GM15510 (cell line): Measurements from ENCODE around the gene LOXL4.

Experiments
- POLR2A ChIP-seq: IDR thresholded peaks from 3 replicates; pipeline ENCODE4 v1.6.1; 2011; ENCODE audit warnings: borderline replicate concordance; ENCODE audit not compliant: insufficient read length; ENCODE audit errors: extremely low read depth

LOXL4 gene

DNA sequence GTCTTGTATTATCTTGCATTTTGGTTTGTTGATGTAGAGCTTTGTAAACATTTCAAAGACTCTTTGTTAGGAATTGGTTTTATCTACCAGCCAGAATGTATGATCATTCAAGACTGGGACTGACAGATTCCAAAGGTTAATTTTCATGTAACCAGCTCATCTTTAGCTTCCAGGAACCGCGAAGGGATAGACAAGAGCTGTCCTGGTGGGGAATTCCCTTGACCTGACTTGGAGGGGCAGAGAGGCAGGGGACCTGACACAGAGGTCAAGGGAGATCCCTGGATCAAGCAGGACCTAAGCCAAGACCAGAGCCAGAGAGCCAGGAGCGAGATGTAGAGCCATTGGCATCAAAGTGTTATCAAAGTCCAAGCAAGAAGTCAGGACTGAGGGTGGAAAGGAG is 6.6 kb upstream of the LOXL4 start:
- TF ChIP-seq POLR2A: no peak

DNA sequence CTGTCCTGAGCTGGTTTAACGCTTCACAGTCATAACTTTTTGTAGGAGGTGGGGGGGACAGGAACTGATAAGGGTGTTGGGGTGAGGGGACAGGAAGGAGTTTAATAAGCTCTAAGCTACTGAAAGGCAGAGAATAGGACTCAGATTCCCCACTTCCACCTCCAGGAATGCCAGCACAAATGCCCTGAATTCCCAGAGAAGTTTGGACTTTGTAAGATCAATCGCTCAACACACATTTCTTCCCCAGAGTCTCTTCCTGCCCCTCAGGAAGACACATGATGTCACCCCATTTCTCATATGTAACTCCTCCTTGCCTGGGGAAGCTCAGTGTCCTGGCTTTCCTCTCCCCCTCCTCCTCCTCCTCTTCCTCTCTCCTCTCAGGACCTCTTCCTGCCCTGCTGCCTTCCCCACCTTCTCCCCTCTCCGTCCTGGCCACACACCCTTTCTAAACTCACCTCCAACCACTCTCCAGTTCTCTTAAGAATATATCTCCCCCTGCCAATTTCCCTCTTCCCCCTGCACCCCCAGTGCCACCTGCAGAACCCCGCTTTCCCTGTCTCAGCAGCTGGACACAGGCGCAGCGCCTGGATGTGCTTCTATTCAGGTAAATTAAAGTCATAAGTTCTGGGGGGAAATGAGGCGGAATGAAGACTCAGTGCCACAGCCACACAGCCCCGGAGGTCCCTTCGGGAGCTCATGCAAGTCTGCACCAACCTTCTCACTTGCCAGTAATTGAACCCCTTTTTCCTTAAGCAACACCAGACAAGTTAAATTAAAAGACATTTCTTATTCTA is 5.3 kb upstream of the LOXL4 start:
- no peak for TF ChIP-seq POLR2A

DNA sequence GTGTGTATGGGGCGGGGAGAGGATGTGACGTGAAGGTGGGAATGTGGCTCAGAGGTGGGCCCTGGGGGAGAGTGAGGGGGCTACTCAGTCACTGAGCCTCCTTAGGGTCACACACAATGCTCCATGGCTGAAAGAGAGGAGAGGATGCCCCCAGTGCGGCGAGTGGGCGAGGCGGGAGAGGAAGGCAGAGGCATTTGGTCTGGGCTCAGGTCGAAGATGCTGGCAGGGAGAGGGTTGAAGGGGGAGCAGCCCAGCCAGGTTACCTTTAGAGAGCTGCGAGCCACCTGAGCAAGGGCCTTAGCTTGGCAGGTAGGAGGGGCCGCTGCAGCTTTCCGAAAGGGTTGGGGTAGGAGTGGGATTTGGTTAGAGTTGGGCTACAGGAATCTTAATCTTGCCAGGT is 4.7 kb upstream of the LOXL4 start:
- no peak for TF ChIP-seq POLR2A

DNA sequence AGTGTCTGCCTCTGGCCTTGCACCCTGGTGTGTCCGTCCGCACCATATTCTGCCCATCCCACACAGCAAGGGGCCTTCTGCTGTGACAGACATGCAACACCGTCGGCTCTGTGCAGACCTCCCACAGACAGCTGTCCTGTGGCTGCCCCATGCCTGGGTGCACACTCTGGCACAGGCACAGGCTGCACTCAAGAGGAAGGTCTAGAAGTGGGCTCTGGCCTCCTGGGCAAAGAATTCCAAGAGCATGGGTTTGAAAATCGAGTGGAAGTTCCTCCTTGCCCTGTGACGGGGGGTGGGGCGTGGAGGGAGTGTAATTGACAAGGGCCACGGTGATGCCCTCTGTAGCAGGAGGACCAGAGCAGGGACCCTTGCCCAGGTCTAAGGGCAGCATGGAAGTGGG is 4.3 kb upstream of the LOXL4 start:
- no peak for TF ChIP-seq POLR2A

DNA sequence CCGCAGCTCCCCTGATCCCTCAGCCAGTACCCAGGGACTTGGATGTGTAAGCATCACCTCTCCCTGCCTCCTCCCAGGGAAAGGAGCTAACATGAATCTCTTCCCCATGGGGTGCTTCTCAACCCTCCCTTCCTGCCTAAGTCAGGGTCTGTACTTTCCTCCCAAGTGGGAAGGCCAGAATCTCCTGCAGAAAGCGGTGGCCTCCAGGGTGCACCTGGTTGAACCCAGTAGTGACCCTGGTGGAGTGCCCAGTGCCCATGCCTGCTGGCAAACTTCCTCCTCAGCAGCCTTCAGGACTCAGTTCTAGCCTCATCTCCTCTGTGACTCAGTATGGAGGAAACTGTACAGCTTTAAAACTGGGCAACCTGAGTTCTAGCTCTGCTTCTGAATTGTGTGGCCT is 2.8 kb upstream of the LOXL4 start:
- TF ChIP-seq POLR2A: no peak

DNA sequence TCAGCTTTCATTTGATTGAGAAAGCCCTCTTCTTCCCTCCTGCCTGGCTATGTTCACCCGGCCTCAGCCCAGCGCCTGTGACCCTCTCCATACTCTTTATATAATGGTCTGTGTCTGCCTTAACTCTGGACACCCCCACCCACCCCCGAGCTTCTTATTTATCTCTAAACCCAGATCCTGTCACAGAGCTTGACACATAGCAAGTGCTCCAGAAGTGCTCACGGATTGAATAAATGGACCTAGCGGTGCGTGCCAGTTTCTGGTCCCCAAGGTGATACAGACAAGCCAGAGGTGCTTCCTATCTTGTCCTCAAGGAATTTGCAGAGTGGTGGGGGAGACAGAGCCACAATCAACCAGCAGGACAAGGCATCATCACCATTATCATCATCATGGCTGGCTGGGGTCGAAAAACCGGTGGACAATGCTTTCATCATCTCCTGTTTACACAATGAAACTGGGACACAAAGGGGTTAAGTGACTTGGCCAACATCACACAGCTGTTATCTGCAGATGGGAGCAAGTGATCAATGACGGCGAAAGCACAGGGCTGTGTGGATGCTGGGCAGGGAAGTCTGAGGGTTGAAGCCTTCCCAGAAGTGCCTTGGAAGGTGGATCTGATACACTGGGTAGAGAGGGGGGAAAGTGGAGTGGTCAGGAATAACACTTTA is 2.2 kb upstream of the LOXL4 start:
- TF ChIP-seq POLR2A: no peak

DNA sequence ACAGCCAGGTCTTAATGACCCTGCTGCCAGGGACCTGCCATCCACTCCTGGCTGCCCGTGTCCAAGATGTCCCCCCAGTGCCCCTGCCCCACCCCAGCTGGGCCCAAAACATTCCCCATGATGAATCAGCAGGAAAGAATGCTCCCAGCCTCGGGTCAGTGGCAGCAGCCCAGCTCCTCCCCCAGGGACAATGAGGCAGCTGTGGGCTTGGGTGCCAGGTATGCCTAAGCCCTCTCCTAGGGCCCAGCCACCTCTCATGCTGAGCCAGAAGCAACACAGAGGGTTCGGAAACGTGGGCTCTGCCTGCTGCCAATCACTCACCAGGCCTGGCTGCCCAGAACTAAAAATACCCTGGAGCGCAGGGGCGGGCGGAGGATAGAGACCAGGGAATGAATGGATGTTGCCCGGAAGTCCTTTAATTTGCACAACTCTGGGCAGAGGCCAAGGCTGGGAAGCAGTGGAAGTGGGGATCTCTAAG is 1.5 kb upstream of the LOXL4 start:
- no peak for TF ChIP-seq POLR2A

DNA sequence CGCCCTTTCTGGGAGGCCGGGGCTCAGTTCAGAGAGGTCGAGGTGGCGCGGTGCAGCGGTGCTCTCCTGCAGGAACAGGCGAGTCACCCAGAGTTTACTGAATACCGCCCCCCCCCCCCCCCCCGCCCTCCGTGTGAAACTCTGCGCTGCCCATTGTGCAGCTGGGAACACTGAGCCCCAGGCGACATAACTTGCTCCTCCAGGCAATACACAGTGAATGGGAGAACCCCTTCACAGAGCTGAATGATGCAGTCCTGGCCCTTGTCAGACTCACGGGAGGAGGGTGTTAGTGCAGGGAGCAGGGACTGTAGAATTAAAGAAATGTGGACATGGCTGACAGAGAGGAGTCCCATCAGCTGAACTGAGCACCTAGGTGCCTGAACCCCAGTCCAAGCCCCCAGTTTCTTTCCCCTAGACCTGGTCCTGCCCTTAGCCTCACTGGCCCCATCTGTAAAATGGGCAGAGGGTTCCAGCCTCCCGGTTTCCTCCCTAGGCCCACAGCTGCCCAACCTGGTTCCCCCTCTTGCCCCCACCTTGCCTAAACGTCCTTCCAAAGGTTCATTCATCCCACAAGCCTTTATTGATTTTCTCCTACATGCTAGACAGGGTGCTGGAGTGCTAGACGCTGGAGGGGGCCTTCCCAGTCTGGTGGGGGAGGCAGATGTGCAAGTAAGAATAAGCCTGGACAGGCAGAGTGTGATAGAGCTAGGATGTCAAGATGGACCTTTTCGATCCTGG is 869 bp upstream of the LOXL4 start:
- no peak for TF ChIP-seq POLR2A

DNA sequence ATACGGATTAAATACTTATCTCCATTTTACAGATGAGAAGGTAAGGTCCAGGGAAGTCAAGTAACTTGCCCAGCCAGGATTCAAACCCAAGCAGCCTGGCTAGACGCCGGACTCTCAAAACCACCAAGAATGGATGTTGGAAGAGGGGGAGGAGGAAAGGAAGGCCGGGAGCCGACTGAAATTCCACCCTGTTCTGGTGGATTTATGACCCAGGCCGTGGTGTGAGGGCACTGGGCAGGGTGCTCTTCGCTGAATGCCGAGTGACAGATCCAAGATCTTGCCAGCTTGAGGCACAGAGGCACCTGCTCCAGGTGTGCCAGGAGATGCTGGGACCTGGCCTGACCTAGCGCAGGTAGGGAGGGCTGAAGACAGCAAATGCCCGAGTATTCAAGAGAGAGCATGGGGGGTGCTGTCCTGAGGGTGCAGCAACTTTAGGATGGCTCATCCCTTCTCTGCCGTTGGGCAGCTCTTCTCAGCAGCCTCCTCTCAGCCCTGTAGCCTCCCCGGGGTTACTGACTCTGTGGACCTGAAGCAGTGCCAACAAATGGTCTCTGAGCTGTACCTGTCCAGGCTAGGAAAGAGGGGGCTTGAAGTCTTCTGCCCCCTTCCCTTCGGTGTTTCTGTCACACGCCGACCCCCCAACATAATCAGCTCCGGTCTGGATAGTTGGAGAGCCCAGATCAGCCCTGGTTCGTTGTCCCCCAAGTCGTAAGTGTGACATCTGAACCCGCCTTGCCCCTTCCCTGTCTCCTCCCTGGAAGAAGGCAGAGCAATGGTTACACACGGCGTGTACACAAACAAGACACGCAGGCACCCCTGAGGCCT is 713 bp downstream of the LOXL4 start:
- no peak for TF ChIP-seq POLR2A

DNA sequence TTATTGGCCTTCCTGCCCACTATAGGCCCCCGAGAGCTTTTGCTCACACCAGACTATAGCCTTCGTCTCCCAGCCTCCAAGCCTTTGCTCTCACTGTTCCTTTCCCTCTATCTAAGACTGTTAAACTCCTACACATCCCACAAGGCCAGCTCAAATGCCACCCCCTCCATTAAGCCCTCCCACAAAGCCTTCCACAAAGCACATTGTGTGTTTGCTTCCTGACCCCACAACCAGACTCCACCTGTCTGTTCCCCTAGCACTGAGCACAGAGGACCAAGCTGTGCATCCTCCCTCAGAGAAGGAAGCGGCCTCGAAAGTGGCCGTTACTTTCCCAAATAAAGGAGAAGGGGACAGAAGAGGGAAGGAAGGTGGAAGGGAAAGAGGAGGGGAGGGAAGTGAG is 1.3 kb downstream of the LOXL4 start:
- no peak for TF ChIP-seq POLR2A

DNA sequence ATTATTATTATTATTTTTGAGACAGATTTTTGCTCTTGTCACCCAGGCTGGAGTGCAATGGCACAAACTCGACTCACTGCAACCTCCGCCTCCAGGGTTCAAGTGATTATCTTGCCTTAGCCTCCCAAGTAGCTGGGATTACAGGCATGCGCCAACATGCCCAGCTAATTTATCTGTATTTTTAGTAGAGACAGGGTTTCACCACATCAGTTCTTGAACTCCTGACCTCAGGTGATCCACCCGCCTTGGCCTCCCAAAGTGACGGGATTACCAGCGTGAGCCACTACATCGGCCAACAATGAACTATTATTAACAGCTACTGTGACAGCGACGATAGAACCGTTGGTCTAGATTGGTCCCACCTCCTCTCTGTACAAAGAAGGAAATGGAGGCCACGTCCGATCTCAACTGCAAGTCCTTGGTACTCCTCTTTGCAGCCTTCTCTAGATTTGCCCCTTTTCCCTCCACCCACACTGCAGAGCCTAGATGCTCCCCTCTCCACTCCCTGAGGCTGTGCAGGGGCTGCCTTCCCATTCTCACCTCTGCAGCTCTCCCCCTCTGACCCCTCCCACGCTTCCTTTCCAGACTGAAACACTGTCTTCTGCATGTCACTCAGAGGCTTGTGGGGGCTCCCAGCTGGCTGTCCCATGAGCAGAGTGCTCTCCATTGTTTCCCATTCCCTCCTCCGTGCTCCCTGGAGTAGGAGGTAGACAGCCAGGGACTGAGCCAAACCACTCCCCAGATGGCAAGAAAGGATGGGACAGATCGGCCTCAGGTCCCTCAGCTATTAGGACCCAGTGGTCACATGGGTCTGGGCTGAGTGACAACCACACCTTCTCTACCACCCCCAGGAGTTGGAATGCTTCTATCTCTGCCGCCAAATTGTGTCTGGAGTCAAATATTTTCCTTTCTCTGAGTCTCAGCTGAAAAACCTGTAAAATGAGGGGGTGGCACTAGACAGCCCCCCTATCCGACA is 2.3 kb downstream of the LOXL4 start:
- TF ChIP-seq POLR2A: no peak

DNA sequence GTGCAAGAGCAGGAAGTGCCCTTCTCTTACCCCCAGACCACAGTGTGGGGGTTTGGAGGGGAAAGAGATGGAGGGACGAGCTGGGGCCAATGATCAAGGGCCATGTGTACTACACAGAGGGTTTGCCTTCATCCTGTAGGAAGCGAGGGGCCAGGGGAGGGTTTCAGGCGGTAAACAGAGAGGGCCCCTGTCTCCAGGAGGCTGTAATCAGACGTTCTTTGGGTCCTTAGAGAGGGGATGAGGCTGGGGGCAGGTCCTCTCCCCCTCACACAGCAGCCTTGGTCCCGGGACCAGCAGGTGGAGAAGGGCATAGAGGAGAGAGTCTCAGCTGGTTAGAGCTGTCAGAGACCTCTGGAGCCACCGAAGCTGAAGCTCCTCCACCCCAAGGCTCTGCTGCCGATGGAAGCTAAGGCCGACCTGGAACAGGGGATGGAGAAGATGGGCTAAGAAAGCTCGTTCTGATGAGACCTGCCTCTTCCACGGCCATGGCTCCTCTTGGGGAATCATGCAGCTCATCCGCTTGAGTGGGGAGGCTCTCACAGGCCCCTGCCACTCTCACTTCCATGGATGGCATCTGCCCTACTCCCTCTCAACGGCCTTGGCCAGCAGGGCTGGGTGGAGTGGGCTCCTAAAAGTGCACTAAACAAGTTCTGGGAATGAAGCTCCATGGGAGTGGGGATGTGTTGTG is 3.5 kb downstream of the LOXL4 start:
- TF ChIP-seq POLR2A: no peak

DNA sequence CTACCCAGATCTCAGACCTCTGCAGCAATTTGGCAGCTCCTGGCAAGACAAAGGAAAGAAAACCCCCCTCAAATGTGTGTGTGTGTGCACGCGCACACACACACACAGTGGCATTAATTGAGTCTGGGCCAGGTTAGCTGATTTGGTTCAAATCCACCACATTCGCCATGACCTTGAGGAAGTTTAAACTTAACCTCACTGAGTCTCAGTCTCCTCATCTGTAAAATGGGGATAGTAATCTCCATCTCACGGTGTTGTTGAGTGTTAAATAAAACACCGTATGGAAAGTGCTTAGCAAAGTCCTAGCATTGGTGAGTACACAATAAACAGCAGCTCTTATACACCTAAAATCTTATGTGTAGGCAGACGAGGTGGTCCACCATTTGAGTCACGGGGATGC is 4.9 kb downstream of the LOXL4 start:
- no peak for TF ChIP-seq POLR2A
